LNCaP clone FGC (cell line): Measurements from ENCODE around the gene SH3BP5.

Source experiments
- DNase-seq: peaks from one replicate; pipeline ENCODE4 v3.0.0-alpha.2; 2011; ENCODE audit warnings: low read depth
- H3K4me3 ChIP-seq: 2 replicates; pipeline ENCODE4 v1.5.1; 2011; ENCODE audit warnings: mild to moderate bottlenecking, low read depth, low read length, control low read depth
- TF ChIP-seq, protein P1 (sequence below): IDR thresholded peaks from 2 replicates; pipeline ENCODE4 v1.5.1; 2012; ENCODE audit warnings: mild to moderate bottlenecking; ENCODE audit not compliant: control insufficient read depth, insufficient read depth; ENCODE audit errors: extremely low read depth

Gene SH3BP5

DNA sequence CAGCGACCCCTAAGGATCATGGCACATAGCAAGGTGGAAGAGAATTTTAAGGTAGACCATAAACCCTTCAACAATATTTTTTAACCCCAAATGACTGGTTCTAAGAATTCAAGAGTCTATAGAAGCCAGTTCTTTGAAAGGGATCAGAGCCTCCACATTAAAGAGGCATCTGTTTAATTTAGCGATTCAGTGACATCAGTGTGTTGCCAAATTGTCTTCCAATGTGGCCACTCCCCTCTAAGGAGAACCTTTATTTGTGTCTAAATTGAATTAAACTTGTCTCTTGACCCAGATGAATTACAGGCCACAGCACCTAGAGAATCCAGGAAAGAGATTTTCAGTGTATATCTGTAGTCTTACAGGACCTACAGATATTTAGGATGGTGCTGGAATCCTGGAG, 6.6 kb upstream of the SH3BP5 start:
- TF ChIP-seq, protein P1, sequence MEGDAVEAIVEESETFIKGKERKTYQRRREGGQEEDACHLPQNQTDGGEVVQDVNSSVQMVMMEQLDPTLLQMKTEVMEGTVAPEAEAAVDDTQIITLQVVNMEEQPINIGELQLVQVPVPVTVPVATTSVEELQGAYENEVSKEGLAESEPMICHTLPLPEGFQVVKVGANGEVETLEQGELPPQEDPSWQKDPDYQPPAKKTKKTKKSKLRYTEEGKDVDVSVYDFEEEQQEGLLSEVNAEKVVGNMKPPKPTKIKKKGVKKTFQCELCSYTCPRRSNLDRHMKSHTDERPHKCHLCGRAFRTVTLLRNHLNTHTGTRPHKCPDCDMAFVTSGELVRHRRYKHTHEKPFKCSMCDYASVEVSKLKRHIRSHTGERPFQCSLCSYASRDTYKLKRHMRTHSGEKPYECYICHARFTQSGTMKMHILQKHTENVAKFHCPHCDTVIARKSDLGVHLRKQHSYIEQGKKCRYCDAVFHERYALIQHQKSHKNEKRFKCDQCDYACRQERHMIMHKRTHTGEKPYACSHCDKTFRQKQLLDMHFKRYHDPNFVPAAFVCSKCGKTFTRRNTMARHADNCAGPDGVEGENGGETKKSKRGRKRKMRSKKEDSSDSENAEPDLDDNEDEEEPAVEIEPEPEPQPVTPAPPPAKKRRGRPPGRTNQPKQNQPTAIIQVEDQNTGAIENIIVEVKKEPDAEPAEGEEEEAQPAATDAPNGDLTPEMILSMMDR: no peak
- H3K4me3 ChIP-seq: no peak overlapping the region
- no peak for DNase-seq

GRCh38 chr3:15337963-15338362, 5.6 kb upstream of the SH3BP5 start:
- DNase-seq: no peak
- H3K4me3 ChIP-seq: no peak overlapping the region
- TF ChIP-seq, protein P1: no peak

- no peak for DNase-seq
- no peak overlapping the region for H3K4me3 ChIP-seq
- TF ChIP-seq, protein P1: no peak
These were observed 3.7 kb upstream of the SH3BP5 start for GRCh38 chr3:15336057-15336456.

- H3K4me3 ChIP-seq: no peak overlapping the region
- DNase-seq: no peak
- TF ChIP-seq, protein P1: no peak
These were observed 1.5 kb upstream of the SH3BP5 start for GRCh38 chr3:15333956-15334263.

DNA sequence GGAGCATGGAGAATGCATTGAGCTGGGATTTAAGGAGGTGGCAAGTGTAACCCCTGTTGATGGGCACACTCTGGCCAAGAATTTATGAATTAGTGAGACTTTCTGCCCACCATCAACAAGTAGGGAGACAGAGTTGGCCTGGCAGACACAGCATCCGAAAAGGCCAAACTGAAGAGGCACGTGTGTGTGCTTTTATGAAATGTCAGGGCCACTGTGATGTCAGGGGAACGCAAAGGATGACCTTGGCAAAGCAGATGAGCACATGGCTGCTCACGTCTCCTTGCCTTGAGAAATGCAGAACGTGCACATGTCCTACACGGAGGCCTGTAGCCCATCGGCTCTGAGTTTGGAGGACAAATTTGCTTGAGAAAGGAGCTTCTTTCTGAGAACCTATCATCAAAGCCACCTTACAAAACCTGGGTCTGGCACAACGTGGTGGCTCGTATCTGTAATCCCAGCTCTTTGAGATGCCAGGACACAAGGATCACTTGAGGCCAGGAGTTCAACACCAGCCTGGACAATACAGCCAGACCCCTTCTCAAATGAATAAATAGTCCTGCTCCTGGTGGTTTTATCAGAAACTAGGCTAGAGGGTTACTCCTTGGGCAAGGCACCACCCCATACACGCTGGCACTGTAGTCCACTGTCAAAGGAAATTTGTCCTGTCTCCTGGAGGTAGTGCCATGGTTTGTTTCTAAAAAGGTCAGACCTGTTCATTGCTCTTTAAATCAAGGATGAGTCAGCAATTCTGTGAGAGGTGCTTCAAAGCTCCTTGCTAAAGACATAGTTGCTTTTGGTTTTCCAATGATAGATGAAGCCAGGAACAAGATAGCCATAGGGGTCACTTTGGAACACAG, 941 bp upstream of the SH3BP5 start:
- DNase-seq: no peak

GRCh38 chr3:15331606-15332404, 581 bp downstream of the SH3BP5 start:
- TF ChIP-seq, protein P1: no peak
- no peak for DNase-seq
- peak overlapping the region; percentile 71 for H3K4me3 ChIP-seq

More for the DNA sequence above, 941 bp upstream of the SH3BP5 start:
- H3K4me3 ChIP-seq: no peak overlapping the region
- TF ChIP-seq, protein P1: no peak
